ENCODE results near the gene DCAF17.

The DCAF17 gene

GRCh38 chr2:171522052-171522787 lies 88.2 kb downstream of the DCAF17 start, which contains the start of gene CYBRD1:
Gene CYBRD1 (plus strand): TSS chr2:171522474. CDS start chr2:171522546, 72 bp downstream.
- Histone ChIP-seq H3K36me3 (ENCODE audit: insufficient read depth, low read length) (no peaks in the 10 kb centered on the region), H3K4me1 (ENCODE audit: insufficient read depth, low read length) (peaks cover 25% of the 10 kb centered on the region), H3K27me3 (ENCODE audit: insufficient read depth, low read length, poor library complexity) (peaks cover 51% of the 10 kb centered on the region), H3K9ac (ENCODE audit: low read depth, low read length) (peak within 1 kb of the TSS; percentile 42), H3K4me3 (ENCODE audit: low read depth in 1 of 2, low read length in 2 of 2) (peak within 1 kb of the TSS; percentile 32 to 69), H3K79me2 (ENCODE audit: insufficient read depth, low read length) (no peaks in the 10 kb centered on the region), H3K4me2 (ENCODE audit: insufficient read depth, low read length) (peak within 1 kb of the TSS; percentile 90), H3K9me3 (ENCODE audit: insufficient read depth, low read length, severe bottlenecking) (no peaks in the 10 kb centered on the region), H3K27ac (ENCODE audit: low read length) (no peak within 1 kb of the TSS), H2AFZ (ENCODE audit: low read depth, low read length) (peak within 1 kb of the TSS; percentile 84), H4K20me1 (ENCODE audit: insufficient read depth, low read length) (peaks cover 3% of the 10 kb centered on the region)
- ATAC-seq (ENCODE audit: insufficient read depth, low read depth) (peak; percentile 68), DNase-seq (peak; percentile 31)
- TF ChIP-seq CTCF (IDR thresholded peaks at IDR 0.05; ENCODE audit: borderline replicate concordance, extremely low read depth, low read length, poor library complexity, severe bottlenecking), result no peak
- peak; percentile 92 for TF ChIP-seq EZH2 (IDR thresholded peaks at IDR 0.05; ENCODE audit: borderline replicate concordance, low read depth, low read length, severe bottlenecking)

- TF ChIP-seq CTCF (IDR thresholded peaks at IDR 0.05; ENCODE audit: borderline replicate concordance, extremely low read depth, low read length, poor library complexity, severe bottlenecking) (no peak), EZH2 (IDR thresholded peaks at IDR 0.05; ENCODE audit: borderline replicate concordance, low read depth, low read length, severe bottlenecking) (peak; percentile 4)
- Histone ChIP-seq H3K9ac (ENCODE audit: low read depth, low read length) (peak overlapping the region; percentile 42), H3K36me3 (ENCODE audit: insufficient read depth, low read length) (no peaks in the 10 kb centered on the region), H3K4me3 (ENCODE audit: low read depth in 1 of 2, low read length in 2 of 2) (peak overlapping the region; percentile 32 to 69; a peak in 3 of 4 replicates), H3K4me1 (ENCODE audit: insufficient read depth, low read length) (peaks cover 25% of the 10 kb centered on the region), H3K79me2 (ENCODE audit: insufficient read depth, low read length) (no peaks in the 10 kb centered on the region), H4K20me1 (ENCODE audit: insufficient read depth, low read length) (peaks cover 3% of the 10 kb centered on the region), H3K4me2 (ENCODE audit: insufficient read depth, low read length) (peak overlapping the region; percentile 90), H2AFZ (ENCODE audit: low read depth, low read length) (peak overlapping the region; percentile 84), H3K9me3 (ENCODE audit: insufficient read depth, low read length, severe bottlenecking) (no peaks in the 10 kb centered on the region), H3K27me3 (ENCODE audit: insufficient read depth, low read length, poor library complexity) (peaks cover 51% of the 10 kb centered on the region), H3K27ac (ENCODE audit: low read length) (no peak overlapping the region)
- ATAC-seq (ENCODE audit: insufficient read depth, low read depth) (peak; percentile 59), DNase-seq (no peak)
These were observed 88.7 kb downstream of the DCAF17 start for GRCh38 chr2:171522788-171523087.

- no peak overlapping the region for H3K27ac ChIP-seq (ENCODE audit: low read length)
These were observed 89.3 kb downstream of the DCAF17 start for GRCh38 chr2:171523088-171524017.

More at GRCh38 chr2:171523088-171524017, 89.3 kb downstream of the DCAF17 start:
- peak; percentile 36 for TF ChIP-seq EZH2 (IDR thresholded peaks at IDR 0.05; ENCODE audit: borderline replicate concordance, low read depth, low read length, severe bottlenecking)
- no peak for TF ChIP-seq CTCF (IDR thresholded peaks at IDR 0.05; ENCODE audit: borderline replicate concordance, extremely low read depth, low read length, poor library complexity, severe bottlenecking)
- Histone ChIP-seq H3K9ac (ENCODE audit: low read depth, low read length) (peak overlapping the region; percentile 42), H3K4me2 (ENCODE audit: insufficient read depth, low read length) (peak overlapping the region; percentile 90), H3K9me3 (ENCODE audit: insufficient read depth, low read length, severe bottlenecking) (no peaks in the 10 kb centered on the region), H3K4me1 (ENCODE audit: insufficient read depth, low read length) (peaks cover 25% of the 10 kb centered on the region), H3K36me3 (ENCODE audit: insufficient read depth, low read length) (no peaks in the 10 kb centered on the region), H2AFZ (ENCODE audit: low read depth, low read length) (peak overlapping the region; percentile 84), H3K4me3 (ENCODE audit: low read depth in 1 of 2, low read length in 2 of 2) (peak overlapping the region; percentile 32 to 69), H4K20me1 (ENCODE audit: insufficient read depth, low read length) (peaks cover 3% of the 10 kb centered on the region), H3K79me2 (ENCODE audit: insufficient read depth, low read length) (no peaks in the 10 kb centered on the region), H3K27me3 (ENCODE audit: insufficient read depth, low read length, poor library complexity) (peaks cover 51% of the 10 kb centered on the region)
- peak; percentile 55 for ATAC-seq (ENCODE audit: insufficient read depth, low read depth)
- peak; percentile 24 for DNase-seq

All from DND-41 (cell line).